NB4 (cell line): ENCODE results near the gene LASP1NB.

Source experiments
- CTCF ChIP-seq: IDR thresholded peaks from one replicate; pipeline ENCODE4 v1.5.1; 2012; ENCODE audit warnings: low read depth, low read length
- MAX ChIP-seq: IDR thresholded peaks from 2 replicates; pipeline ENCODE4 v1.6.1; 2011; ENCODE audit warnings: low read depth, low read length
- MYC ChIP-seq: IDR thresholded peaks from 2 replicates; pipeline ENCODE4 v1.6.1; 2011; ENCODE audit warnings: low read depth, low read length
- POLR2A ChIP-seq: IDR thresholded peaks from 2 replicates; pipeline ENCODE4 v1.6.1; 2011; ENCODE audit warnings: mild to moderate bottlenecking; ENCODE audit not compliant: insufficient read length; ENCODE audit errors: extremely low read depth

- TF ChIP-seq CTCF = no peak
- TF ChIP-seq POLR2A = no peak
- no peak for TF ChIP-seq MAX
- TF ChIP-seq MYC = no peak
Observed at GRCh38 chr17:38958756-38959155, 33.3 kb downstream of the LASP1NB start.
